ENCODE data around the gene PREB. TPM values are rescaled to one million over a fixed set of nuclear protein-coding genes. Genes with fewer than 3 reads are reported as not detected.

Gene PREB
- total and polyA plus RNA-seq, 2 of the 13 experiments (the other 11 are each of a cell fraction or from before 2014, with no cell fraction given) = 112 to 192 TPM

GRCh38 chr2:27095745-27096651, 38.4 kb downstream of the PREB start (continued):
- TF ChIP-seq ZNF160 (CRISPR knock-in tag; IDR thresholded peaks at IDR 0.05) (peak; percentile 26; the same call in 1 of the 2 replicates), TARDBP (CRISPR knock-in tag; IDR thresholded peaks at IDR 0.05) (peak; percentile 99), HNF4A (CRISPR knock-in tag; IDR thresholded peaks at IDR 0.05) (peak; percentile 94), PRMT3 (CRISPR knock-in tag; IDR thresholded peaks at IDR 0.05; ENCODE audit: borderline replicate concordance, low read depth) (peak; percentile 23; the same call in 1 of the 2 replicates), GABPA (IDR thresholded peaks at IDR 0.05; ENCODE audit: low read depth, low read length) (no peak), GABPA (CRISPR knock-in tag; IDR thresholded peaks at IDR 0.05; ENCODE audit: low read depth) (peak; percentile 53), ZNF224 (CRISPR knock-in tag; IDR thresholded peaks at IDR 0.05) (peak; percentile 52; the same call in 1 of the 2 replicates), ZNF784 (CRISPR knock-in tag; IDR thresholded peaks at IDR 0.05; ENCODE audit: borderline replicate concordance) (peak; percentile 88), NRL (CRISPR knock-in tag; IDR thresholded peaks at IDR 0.05; ENCODE audit: borderline replicate concordance) (peak; percentile 25; the same call in 1 of the 2 replicates), YEATS2 (CRISPR knock-in tag; IDR thresholded peaks at IDR 0.05; ENCODE audit: borderline replicate concordance) (0 out of 2 replicates have a peak, but pooled peaks have one; percentile 64), MTERF4 (CRISPR knock-in tag; IDR thresholded peaks at IDR 0.05) (peak; percentile 96; the same call in 1 of the 2 replicates), TGIF2 (CRISPR knock-in tag; IDR thresholded peaks at IDR 0.05) (peak; percentile 95), HHEX (CRISPR knock-in tag; IDR thresholded peaks at IDR 0.05) (peak; percentile 49; the same call in 1 of the 2 replicates), RBAK (CRISPR knock-in tag; IDR thresholded peaks at IDR 0.05) (no peak), ISL2 (CRISPR knock-in tag; IDR thresholded peaks at IDR 0.05) (peak; percentile 93), ELF1 (CRISPR knock-in tag; IDR thresholded peaks at IDR 0.05) (peak; percentile 32; the same call in 1 of the 2 replicates), ZNF460 (CRISPR knock-in tag; IDR thresholded peaks at IDR 0.05; ENCODE audit: borderline replicate concordance) (no peak), ATF3 (CRISPR knock-in tag; IDR thresholded peaks at IDR 0.05) (no peak; the same call in 1 of the 2 replicates), ZNF746 (CRISPR knock-in tag; IDR thresholded peaks at IDR 0.05) (peak; percentile 74), ZNF576 (CRISPR knock-in tag; IDR thresholded peaks at IDR 0.05) (no peak), FOSL2 (CRISPR knock-in tag; IDR thresholded peaks at IDR 0.05) (peak; percentile 87), ZNF282 (IDR thresholded peaks at IDR 0.05; ENCODE audit: partially characterized antibody) (no peak), TBP (CRISPR knock-in tag; IDR thresholded peaks at IDR 0.05) (peak; percentile 73; the same call in 1 of the 2 replicates), PRDM15 (CRISPR knock-in tag; IDR thresholded peaks at IDR 0.05) (no peak)

Data from HepG2 (cell line).